AG04450 (cell line): ENCODE results near the gene HS3ST6. TPM values are rescaled to one million over a fixed set of nuclear protein-coding genes. Genes with fewer than 3 reads are reported as not detected.

Experiments
- CTCF ChIA-PET: fragments of 300-600, 350-600 bp; formaldehyde crosslinking; extraction: SDS; loops from one replicate; lab custom pipeline; 2022; ENCODE audit warnings: antibody characterized with exemption, inconsistent platforms; lab: Charles Lee
- POLR2A ChIA-PET: fragments of 350-600 bp; formaldehyde crosslinking; extraction: SDS; loops from one replicate; lab custom pipeline; 2021; ENCODE audit warnings: antibody characterized with exemption, inconsistent platforms; lab: Yijun Ruan, JAX
- DNase-seq: peaks from one replicate; pipeline ENCODE4 v3.0.0-alpha.2; 2011; ENCODE audit warnings: low read depth, low spot score
- H3K27ac ChIP-seq: one replicate; pipeline ENCODE4 v1.5.1; 2012; ENCODE audit warnings: low read depth, low read length, control low read depth
- H3K27me3 ChIP-seq: one replicate; pipeline ENCODE4 v1.6.0; 2012; ENCODE audit warnings: low read length; ENCODE audit not compliant: control insufficient read depth, insufficient read depth
- H3K4me3 ChIP-seq: 2 replicates; pipeline ENCODE4 v1.5.1; 2011; ENCODE audit warnings: mild to moderate bottlenecking, low read depth, low read length, control low read depth
- H3K9me3 ChIP-seq: 2 replicates; pipeline ENCODE4 v1.5.1; 2012; ENCODE audit warnings: low read length; ENCODE audit not compliant: control insufficient read depth, insufficient read depth
- CTCF ChIP-seq: IDR thresholded peaks from 2 replicates; pipeline ENCODE4 v1.5.1; 2011; ENCODE audit warnings: low read depth, low read length, control low read depth, inconsistent platforms
- polyA plus RNA-seq: library from polyadenylated mRNA; depleted of rRNA; stranded (reverse); fragments of >200 nt; gene quantifications from 2 replicates; pipeline ENCODE4 v1.2.3, GENCODE V29; 2011

Gene HS3ST6
- polyA plus RNA-seq, 1 experiment, result not detected

- Histone ChIP-seq H3K27ac (no peak overlapping the region), H3K4me3 (no peak overlapping the region), H3K9me3 (no peaks in the 10 kb centered on the region; the same call in 1 of the 2 replicates), H3K27me3 (peaks cover 53% of the 10 kb centered on the region)
- no peak for DNase-seq
- TF ChIP-seq CTCF, result no peak
- CTCF ChIA-PET, result no interaction called here
- POLR2A ChIA-PET, result interaction anchor here (0.6 kb wide), 1 partner anchor 96 kb away, joined by 3 read pairs; no protein-coding TSS in a partner anchor
Observed at GRCh38 chr16:1909561-1910231, 8.5 kb downstream of the HS3ST6 start.

DNA sequence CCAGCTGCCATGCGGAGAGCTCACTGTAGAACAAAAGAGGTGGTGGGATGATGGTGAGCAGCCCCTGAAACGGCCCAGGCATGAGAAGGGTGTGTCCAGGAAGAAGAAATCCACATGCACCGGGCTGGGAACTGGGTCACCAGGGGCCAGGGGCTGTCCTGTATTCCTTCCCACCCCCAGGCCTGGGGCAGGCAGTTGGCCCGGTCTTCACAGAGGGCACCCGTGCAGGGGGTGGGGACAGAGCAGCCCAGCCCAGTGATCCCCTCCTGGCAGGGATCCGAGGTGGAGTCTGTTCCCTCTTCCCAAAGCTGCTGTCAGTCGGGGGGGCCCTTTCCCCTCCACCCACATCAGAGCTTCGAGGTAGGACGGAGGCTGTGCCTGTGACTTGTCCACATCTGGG, 9.2 kb downstream of the HS3ST6 start:
- POLR2A ChIA-PET, result interaction anchor here (0.6 kb wide), 2 partner anchors 56 to 95 kb away, joined by 3 to 4 read pairs; partner anchors contain the start of gene RPS2
- no peak for TF ChIP-seq CTCF
- peaks cover 53% of the 10 kb centered on the region for H3K27me3 ChIP-seq
- H3K4me3 ChIP-seq, result no peak overlapping the region
- H3K27ac ChIP-seq, result no peak overlapping the region
- H3K9me3 ChIP-seq, result no peaks in the 10 kb centered on the region; the same call in 1 of the 2 replicates
- DNase-seq, result no peak
- CTCF ChIA-PET, result no interaction called here

DNA sequence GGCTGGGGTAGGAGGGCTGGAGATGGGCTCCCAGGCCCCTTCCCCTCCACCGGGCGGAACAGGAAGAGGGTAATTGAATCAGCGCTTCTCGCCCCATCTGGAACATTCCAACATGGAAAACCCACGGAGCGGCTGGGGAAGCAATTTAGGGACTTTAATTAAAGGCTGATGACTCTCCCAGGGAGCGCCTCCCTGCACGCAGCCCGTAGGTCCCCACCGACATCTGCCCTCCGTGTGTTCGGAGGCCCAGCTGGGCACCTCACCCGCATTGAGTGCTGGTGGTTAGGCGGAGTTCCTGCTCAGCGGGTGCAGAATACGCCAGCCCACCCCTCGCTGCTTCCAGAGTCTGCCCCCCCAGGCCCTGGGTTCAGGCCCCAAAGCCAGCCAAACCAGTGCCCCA, 10.0 kb downstream of the HS3ST6 start:
- DNase-seq, result no peak
- Histone ChIP-seq H3K4me3 (no peak overlapping the region), H3K27ac (no peak overlapping the region), H3K27me3 (peaks cover 49% of the 10 kb centered on the region), H3K9me3 (no peaks in the 10 kb centered on the region; the same call in 1 of the 2 replicates)
- CTCF ChIA-PET, result no interaction called here
- TF ChIP-seq CTCF, result no peak
- POLR2A ChIA-PET, result interaction anchor here (0.6 kb wide), 1 partner anchor 57 kb away, joined by 4 read pairs; the partner anchor contains the start of gene RPS2

DNA sequence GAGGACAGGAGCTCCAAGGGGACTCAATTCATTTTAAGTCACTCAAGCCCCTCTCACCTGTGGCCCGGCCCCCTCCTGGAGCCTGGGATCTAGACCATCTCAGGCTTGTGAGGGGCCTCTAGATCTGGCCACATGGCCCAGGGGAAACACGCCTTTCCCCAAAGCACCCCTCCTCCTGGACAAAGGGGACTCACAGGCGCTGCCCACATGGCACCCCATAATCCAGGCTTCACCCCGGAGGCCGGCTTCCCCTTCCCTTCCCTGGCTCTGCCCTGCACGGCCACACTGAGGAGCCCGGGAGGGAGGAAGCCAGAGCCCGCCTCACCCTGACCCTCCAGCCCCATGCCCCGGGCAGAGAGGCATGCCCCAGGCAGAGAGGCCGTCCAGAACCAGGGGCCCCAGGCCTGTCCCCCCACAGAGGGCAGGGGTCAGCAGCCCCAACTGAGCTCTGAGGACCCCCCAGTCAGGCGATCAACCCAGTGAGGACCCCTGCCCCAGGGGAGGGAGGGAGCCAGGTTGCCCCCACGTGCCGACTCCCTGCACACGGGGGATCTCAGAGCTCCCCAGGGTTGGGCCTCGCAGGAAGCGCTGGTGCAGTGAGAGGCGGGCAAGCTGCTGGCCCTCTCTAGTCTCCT, 10.9 kb downstream of the HS3ST6 start:
- ChIA-PET CTCF (no interaction called here), POLR2A (interaction anchor here (0.5 kb wide), 1 partner anchor 72 kb away, joined by 3 read pairs; no protein-coding TSS in a partner anchor)
- Histone ChIP-seq H3K27me3 (peaks cover 50% of the 10 kb centered on the region), H3K9me3 (no peaks in the 10 kb centered on the region; the same call in 1 of the 2 replicates), H3K27ac (no peak overlapping the region), H3K4me3 (no peak overlapping the region)
- DNase-seq, result no peak
- no peak for TF ChIP-seq CTCF

- no peak for DNase-seq
- TF ChIP-seq CTCF, result no peak
- ChIA-PET CTCF (no interaction called here), POLR2A (interaction anchor here (0.5 kb wide), 1 partner anchor 72 kb away, joined by 3 read pairs; no protein-coding TSS in a partner anchor)
- Histone ChIP-seq H3K27me3 (peaks cover 47% of the 10 kb centered on the region), H3K27ac (no peak overlapping the region), H3K9me3 (no peaks in the 10 kb centered on the region; the same call in 1 of the 2 replicates), H3K4me3 (no peak overlapping the region)
Observed at GRCh38 chr16:1906846-1907165, 11.4 kb downstream of the HS3ST6 start.
